ENCODE data around the gene SH3D19. TPM values are rescaled to one million over a fixed set of nuclear protein-coding genes. Genes with fewer than 3 reads are reported as not detected.
"Not testable (repeated sequence)": the region's sequence is repeated elsewhere in the genome, so short reads cannot be mapped to it uniquely, and the experiment has no call there.

Gene SH3D19
- total RNA-seq, 1 donor from 2014 or later = 110 TPM

DNA sequence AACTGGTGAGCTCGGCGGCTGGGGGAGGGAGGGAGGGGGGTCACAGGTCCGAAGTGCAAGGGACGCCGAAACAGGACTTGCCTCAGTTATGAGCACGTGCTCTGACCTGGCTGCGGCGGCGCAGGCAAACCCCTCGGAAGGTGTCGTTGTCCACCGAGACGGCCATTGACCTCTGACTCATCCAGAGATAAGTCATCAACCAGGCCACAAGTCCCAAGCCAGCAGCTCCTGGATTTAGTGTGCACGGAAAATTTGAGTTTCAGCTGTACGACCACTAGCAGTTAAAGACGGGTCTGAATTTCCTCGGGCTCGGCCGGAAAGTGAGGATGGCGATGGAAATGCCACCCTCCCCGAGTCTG lies 674 bp downstream of the SH3D19 start:
- H3K4me3 ChIP-seq = peak overlapping the region; percentile 82 to 85
- DNase-seq (ENCODE audit: low spot score in 2 of 2) = peak in 1 of 2 donors; percentile 82
- TF ChIP-seq, protein P1, sequence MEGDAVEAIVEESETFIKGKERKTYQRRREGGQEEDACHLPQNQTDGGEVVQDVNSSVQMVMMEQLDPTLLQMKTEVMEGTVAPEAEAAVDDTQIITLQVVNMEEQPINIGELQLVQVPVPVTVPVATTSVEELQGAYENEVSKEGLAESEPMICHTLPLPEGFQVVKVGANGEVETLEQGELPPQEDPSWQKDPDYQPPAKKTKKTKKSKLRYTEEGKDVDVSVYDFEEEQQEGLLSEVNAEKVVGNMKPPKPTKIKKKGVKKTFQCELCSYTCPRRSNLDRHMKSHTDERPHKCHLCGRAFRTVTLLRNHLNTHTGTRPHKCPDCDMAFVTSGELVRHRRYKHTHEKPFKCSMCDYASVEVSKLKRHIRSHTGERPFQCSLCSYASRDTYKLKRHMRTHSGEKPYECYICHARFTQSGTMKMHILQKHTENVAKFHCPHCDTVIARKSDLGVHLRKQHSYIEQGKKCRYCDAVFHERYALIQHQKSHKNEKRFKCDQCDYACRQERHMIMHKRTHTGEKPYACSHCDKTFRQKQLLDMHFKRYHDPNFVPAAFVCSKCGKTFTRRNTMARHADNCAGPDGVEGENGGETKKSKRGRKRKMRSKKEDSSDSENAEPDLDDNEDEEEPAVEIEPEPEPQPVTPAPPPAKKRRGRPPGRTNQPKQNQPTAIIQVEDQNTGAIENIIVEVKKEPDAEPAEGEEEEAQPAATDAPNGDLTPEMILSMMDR (IDR thresholded peaks at IDR 0.05) = no peak
- H3K27me3 ChIP-seq = no peaks in the 10 kb centered on the region
- peak overlapping the region; percentile 92 for H3K27ac ChIP-seq
- no peaks in the 10 kb centered on the region for H3K9me3 ChIP-seq
- H3K4me1 ChIP-seq = peaks cover 0 to 3% of the 10 kb centered on the region in 2 donors
- intact Hi-C loops (cut with DNase I) = loop anchor here (2.0 to 5.0 kb wide), 3 partner anchors 83 to 227 kb away; partner anchors contain the start of genes FHIP1A and RPS3A
- no peaks in the 10 kb centered on the region for H3K36me3 ChIP-seq

DNA sequence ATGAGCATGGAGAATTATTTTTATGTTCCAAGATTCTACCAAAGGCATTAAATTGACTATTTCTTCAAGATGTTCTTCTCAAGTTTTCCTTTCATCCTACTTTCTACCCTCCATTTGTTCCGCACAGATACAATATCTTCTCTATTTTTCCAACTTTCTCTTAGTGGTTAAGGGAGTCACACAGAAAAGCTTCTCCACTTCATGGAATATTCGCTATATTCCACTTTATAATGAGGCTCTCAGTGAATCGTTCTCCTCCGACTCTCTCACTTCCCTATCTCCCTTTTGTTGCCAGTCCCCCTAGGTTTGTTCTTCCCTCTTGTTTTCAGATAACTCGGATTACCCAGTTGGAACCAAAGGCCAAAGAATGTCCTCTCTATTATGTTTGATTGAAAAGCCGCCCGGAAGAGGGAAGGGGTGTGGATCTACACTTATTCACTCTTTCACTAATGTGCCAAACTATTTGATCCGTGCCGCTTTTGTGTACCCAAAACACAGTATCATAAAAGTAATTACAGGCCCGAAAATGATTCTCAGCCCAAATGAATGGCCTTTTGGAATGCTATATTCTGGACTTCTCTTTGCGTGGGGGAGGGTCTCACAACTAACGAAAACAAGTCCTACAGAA lies 1.2 kb downstream of the SH3D19 start:
- no peak for DNase-seq (ENCODE audit: low spot score in 2 of 2)
- no peaks in the 10 kb centered on the region for H3K9me3 ChIP-seq
- intact Hi-C loops (cut with DNase I) = loop anchor here (2.0 to 5.0 kb wide), 3 partner anchors 83 to 227 kb away; partner anchors contain the start of genes FHIP1A and RPS3A

DNA sequence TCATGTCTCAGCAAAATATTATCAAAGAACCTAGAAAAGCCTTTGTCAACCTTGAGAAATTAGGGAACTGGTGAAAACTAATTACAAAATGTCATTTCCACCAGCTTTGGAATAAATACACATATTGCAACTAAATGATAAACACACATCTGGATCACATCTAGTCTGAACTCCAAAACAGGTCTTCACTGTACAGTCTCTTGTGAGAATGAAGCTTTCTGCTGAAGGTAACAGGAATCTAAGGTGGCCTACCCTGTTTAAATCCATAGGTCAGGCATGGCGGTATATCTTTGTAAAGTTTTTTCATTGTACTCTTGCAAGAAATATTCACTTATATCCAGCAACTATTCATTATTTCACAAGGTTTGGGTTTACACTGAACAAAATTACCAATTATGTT lies 1.7 kb downstream of the SH3D19 start:
- DNase-seq (ENCODE audit: low spot score in 2 of 2) = no peak
- TF ChIP-seq, protein P1 (IDR thresholded peaks at IDR 0.05) = no peak
- H3K27me3 ChIP-seq = no peaks in the 10 kb centered on the region
- H3K27ac ChIP-seq = peak overlapping the region; percentile 92
- H3K36me3 ChIP-seq = no peaks in the 10 kb centered on the region
- peak overlapping the region; percentile 82 to 85 for H3K4me3 ChIP-seq
- intact Hi-C loops (cut with DNase I) = loop anchor here (2.0 to 5.0 kb wide), 3 partner anchors 84 to 226 kb away; partner anchors contain the start of genes FHIP1A and RPS3A
- no peaks in the 10 kb centered on the region for H3K9me3 ChIP-seq
- H3K4me1 ChIP-seq = peaks cover 0 to 3% of the 10 kb centered on the region in 2 donors

More for the DNA sequence above, 1.2 kb downstream of the SH3D19 start:
- Histone ChIP-seq H3K27ac (peak overlapping the region; percentile 92), H3K4me3 (peak overlapping the region; percentile 82 to 85), H3K4me1 (peaks cover 0 to 3% of the 10 kb centered on the region in 2 donors), H3K27me3 (no peaks in the 10 kb centered on the region), H3K36me3 (no peaks in the 10 kb centered on the region)
- TF ChIP-seq, protein P1 (IDR thresholded peaks at IDR 0.05) = no peak

DNA sequence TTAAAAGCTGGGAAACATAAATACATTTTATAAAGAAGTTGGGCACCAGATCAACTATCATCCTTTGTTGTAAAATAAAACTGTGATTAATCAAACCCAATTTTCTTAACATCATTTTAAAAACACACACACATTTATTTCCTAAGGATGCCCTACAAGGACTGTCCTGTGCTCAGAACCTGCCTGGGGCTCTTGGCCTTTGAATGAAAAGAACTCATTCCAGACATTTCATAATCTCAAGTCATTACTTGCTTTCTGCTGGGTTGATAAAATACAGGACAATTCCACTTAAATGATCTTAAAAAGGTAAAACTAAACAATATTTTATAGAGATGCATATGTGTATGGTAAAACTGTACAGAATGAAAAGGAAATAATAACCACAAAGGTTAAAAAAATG lies 2.8 kb downstream of the SH3D19 start:
- H3K27ac ChIP-seq = peak overlapping the region; percentile 92
- DNase-seq (ENCODE audit: low spot score in 2 of 2) = no peak
- TF ChIP-seq, protein P1 (IDR thresholded peaks at IDR 0.05) = no peak
- intact Hi-C loops (cut with DNase I) = loop anchor here (5.0 kb wide), 2 partner anchors 85 to 225 kb away; partner anchors contain the start of genes FHIP1A and RPS3A
- no peaks in the 10 kb centered on the region for H3K9me3 ChIP-seq
- H3K4me3 ChIP-seq = peak overlapping the region in 1 of 2 donors; percentile 85
- no peaks in the 10 kb centered on the region for H3K27me3 ChIP-seq
- peaks cover 0 to 3% of the 10 kb centered on the region in 2 donors for H3K4me1 ChIP-seq
- no peaks in the 10 kb centered on the region for H3K36me3 ChIP-seq

DNA sequence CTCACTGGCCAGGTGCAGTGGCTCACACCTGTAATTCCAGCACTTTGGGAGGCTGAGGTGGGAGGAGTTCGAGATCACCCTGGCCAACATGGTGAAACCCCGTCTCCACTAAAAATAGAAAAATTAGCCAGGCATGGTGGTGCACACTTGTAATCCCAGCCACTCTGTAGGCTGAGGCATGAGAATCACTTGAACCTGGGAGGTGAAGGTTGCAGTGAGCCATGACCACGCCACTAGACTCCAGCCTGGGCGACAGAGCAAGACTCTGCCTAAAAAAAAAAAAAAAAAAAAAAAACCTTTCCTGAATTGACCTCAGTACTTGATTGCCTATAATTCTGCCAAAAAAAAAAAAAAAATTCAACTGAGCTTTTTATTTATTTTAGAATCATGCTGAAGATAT lies 3.2 kb downstream of the SH3D19 start:
- intact Hi-C loops (cut with DNase I) = loop anchor here (5.0 kb wide), 2 partner anchors 85 to 225 kb away; partner anchors contain the start of genes FHIP1A and RPS3A

DNA sequence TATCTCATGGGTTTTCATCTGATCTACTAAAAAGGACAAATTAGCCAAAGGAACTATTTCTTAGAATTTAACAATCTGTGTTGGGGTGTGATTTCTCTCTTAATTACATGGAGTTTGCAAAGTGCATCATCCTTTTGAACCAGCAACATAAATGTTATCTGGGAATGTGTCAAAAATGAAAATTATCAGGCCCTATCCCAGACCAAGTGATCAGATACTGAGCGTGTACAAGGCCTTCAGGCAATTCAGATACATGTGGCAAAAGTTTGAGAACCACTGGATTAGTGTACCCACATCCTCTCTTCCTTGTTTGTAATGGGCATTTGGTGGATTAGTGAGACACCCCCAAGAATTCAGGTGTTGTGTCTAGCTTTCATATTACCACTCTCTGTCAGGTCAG lies 3.8 kb downstream of the SH3D19 start:
- no peaks in the 10 kb centered on the region for H3K9me3 ChIP-seq
- peaks cover 0 to 5% of the 10 kb centered on the region in 2 donors for H3K4me1 ChIP-seq
- DNase-seq (ENCODE audit: low spot score in 2 of 2) = no peak
- H3K4me3 ChIP-seq = no peak overlapping the region
- TF ChIP-seq, protein P1 (IDR thresholded peaks at IDR 0.05) = no peak
- no peaks in the 10 kb centered on the region for H3K36me3 ChIP-seq
- H3K27me3 ChIP-seq = no peaks in the 10 kb centered on the region
- intact Hi-C loops (cut with DNase I) = loop anchor here (5.0 kb wide), 2 partner anchors 86 to 224 kb away; partner anchors contain the start of genes FHIP1A and RPS3A
- H3K27ac ChIP-seq = peak overlapping the region; percentile 46 to 92

More for the DNA sequence above, 3.2 kb downstream of the SH3D19 start:
- not testable (repeated sequence) for H3K4me3 ChIP-seq; H3K36me3 ChIP-seq; H3K9me3 ChIP-seq; H3K4me1 ChIP-seq; H3K27me3 ChIP-seq; DNase-seq (ENCODE audit: low spot score in 2 of 2)
- peak overlapping the region; percentile 46 to 92 for H3K27ac ChIP-seq
